ENCODE results near the gene ZIC5.
A peak's percentile ranks its signal among the peaks of the same experiment; 100 is the strongest.

The ZIC5 gene

DNA sequence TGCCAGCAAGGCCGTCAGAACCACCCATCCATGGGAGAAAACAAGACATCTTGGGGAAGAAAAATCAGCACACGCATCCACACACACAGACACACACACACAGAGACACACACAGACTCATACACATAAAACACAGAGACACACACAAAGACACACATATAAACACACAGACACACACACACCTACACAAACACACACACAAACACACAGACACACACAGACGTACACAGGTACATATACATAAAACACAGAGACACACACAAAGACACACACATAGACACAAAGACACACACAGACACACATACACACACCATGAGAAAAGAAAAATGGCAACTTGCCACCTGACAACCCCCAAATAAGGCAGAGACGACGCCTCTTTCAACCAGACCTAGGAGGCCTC, 40.6 kb downstream of the ZIC5 start:
- DNase-seq: no peak

DNA sequence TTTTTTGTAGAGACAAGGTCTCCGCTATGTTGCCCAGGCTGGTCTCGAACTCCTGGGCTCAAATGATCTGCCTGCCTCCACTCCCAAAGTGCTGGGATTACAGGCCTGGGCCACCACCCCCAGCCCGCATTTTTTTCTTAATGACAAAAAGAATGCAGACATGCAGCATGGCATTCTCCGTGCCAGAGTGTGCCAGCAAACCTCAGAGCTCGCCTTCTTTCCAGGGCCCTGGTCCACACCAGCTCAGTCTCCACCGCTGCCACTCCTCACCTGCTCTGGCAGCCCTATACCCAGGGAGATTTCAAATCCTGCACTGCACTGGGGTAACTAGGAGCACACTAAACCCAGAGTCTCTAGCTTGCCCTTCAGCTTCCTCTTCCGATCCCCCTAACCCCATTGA, 41.7 kb downstream of the ZIC5 start:
- no peak for DNase-seq

DNA sequence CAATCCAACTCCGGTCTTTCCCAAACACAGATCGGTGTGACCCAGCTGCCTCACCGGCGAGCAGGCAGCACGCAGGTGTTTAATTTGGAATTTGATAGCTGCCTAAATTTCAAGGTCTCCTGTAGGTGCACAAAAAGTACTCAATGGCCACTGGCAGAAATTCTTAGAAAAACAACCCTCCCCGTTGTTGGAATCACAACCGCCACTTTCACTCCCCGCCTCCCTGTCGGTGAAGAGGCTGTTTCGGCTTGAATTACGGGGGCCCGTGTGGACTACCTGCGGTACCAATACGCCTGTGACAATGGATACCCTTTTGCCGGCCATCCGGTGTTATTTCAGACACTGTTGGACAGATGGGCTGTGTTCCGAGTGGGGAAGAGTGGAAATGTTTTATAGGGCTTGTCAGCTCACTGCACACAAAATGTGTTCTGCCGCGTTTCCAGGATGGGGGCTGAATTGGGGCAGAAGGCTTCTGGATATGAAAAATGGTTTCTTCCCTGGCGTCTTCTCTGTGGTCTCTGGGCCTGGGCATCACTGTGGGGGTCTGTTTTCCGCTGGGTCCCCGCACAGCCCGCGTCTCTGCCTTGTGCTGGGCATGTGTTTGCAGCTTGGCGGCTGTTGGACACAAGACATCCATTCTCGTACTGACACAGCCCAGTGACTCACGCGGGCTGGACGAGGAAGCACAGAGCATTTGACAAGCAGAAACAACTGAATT, 45.4 kb downstream of the ZIC5 start:
- peak; percentile 75 for DNase-seq

DNA sequence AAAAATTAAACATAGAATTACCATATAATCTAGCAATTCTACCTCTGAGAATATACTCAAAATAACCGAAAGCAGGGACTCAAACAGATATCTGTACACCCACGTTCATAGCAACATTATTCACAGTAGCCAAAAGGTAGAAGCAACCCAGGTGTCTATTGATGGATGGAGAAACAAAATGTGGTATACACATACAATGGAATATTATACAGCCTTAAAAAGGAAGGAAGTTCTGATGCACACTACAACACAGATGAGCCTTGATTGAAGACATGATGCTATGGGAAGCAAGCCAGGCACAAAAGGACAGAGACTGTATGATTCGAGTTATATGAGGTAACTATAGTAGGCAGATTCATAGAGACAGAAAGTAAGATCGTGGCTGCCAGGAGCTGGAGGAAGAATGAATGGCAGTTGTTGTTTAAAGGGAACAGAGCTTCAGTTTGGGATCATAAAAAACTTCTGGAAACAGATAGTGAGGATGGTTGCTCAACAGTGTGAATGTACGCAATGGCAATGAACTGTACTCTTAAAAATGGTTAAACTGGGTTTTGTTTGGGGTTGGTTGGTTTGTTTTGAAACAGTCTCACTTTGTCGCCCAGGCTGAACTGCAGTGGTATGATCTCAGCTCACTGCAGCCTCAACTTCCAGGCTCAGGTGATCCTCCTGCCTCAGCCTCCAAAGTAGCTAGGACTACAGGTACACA, 47.5 kb downstream of the ZIC5 start:
- DNase-seq: no peak

DNA sequence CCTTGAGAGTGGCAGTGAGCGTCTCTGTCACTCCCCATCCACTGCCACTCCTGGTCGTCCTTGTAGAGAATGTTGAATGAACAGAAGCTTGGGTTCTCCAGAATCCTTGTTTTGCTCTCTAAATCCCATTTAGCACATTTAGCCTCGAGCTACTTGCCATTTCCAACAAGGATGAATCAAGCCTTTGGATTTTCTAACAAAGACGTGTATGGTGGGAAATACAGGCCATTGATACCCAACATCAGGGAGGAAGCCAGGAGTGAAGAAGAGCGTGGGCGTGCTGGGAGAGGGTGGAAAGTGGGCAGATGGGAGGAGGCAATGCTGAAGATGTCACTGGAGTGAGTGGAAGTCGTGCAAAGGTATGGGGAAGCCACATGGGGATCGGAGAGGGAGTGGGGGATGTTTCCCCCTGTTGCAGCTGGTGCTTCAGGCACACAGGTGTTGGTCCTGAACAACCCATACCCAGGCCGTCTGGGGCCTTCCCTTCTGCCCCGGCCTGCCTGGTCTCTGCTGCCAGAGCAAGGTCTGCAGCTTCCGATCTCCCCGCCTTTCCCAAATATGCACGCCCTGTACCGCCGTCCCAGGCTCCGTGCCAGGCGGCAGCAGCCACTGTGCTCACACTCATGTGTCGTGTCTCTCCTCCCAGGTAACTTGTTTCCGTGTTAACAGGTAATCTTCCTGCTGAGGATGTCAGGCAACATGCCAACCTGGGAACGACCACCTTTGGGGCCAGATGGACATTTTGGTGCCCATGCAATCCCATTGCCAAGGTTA, 48.7 kb downstream of the ZIC5 start:
- DNase-seq: peak; percentile 81

DNA sequence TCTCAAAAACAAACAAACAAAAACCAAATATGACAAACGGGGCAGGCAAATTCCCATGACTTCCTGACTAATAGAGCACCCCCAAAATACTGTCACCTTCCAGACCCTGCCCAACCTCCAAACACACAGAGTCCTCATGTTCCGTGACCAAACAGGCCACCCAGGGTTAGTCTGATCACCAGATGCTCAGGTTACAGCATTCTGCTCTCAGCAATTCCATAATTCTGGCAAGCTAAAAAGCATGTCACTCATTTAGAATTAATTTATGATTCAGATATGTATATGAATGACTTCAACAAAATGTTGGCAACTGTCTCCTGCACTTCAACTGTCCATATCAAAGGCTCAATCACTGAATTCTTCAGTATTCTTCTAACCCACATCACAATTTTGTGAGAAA, 52.4 kb downstream of the ZIC5 start:
- DNase-seq: no peak

DNA sequence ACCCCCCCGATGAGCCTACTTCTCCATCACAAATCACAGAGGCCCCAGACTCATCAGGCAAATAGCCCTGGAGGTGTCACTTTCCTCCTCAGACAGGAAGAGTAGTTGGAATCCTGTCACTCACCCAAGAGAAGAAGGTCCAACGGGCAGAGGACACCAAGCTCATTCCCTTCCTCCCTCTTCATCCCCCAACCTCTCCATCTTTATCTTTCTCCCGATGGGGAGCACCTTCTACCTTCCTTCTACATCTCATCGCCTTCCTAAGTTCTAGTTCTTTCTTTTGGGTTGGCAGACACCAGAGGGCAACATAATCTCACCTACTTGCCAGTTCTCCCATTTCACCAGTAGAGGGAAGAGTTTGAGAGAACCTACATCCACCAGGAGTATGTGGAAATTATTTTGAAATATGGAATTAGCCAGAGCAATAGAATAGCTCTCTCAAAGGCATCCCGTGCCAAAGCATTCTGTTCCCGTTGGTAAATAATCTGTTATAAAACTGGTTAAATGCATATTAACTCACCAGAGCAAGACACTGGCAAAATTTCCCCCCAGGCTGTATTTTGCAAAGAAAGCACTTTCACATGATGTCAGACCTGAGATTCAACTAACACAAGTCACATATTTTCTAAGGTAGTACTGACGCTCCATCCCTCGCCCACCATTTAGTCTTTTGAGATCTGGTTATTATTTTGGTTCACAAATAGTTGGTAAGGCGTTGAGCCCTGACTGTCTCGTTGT, 55.0 kb downstream of the ZIC5 start:
- peak; percentile 75 for DNase-seq

DNA sequence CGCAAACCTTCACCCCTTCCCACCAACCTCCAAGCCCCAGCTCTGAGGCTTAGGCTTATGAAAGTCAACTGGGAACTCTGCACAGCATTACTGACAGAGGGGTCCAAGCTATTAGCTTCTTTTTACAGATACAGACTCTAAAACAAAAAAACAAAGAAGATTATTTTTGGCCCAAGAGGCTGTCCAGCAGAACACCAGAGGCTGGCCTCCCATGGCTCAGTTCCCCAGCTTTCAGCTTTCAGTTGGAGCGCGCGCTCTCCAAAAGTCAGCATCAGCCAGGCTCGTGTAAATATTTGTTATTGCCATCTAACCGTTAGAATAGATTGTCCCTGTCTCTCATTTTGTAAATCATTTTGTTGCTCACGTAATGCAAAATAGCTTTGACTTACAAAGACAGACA, 58.4 kb downstream of the ZIC5 start:
- peak; percentile 35 for DNase-seq
